ENCODE data around the gene GPS1. TPM values are rescaled to one million over a fixed set of nuclear protein-coding genes. Genes with fewer than 3 reads are reported as not detected.
A peak's percentile ranks its signal among the peaks of the same experiment; 100 is the strongest.

Gene GPS1
- total RNA-seq, 2 donors from 2014 or later, result 79.5 to 90.8 TPM

DNA sequence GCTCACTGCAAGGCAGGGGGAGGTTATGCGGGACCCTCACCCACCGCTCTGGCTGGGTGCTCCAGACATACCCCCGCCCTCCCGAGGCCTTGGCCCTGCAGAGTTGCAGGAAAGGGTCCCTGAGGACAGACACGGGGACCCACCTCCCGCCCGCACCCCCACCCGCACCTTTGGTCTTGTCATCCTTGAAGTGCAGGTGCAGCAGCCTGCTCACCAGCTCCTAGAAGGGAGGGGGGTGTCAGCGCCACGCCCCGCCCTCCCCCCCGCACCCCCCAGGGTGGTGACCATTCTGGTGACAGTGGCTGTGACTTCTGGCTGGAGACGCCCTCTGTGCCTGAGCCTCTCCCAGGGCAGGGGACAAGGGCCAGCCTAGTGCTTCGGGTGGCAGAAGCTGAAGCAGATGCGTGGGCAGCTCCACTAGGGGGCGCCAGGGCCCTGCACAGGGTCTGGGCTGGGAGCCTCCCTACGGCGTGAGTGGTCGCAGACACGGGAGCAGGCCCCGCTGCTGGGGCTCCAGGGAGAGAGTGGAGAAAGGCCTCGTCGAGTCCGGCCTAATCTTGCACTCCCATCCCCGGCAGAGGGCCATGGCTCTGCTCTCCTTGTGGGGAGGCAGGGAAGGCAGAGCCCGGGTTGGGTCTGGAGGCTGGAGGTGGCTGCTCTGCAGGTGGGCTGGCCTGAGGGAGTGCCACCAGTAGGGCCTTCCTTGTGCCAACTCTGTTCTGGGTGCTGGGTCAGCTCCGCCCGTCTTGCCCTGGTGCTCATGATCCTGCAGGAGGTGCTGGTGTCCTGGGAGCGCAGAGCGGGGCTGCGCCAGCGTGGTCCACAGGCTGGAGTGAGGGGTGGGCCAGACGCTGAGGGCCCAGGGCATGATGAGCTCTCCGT lies 31.8 kb upstream of the GPS1 start:
- TF ChIP-seq, protein P1, sequence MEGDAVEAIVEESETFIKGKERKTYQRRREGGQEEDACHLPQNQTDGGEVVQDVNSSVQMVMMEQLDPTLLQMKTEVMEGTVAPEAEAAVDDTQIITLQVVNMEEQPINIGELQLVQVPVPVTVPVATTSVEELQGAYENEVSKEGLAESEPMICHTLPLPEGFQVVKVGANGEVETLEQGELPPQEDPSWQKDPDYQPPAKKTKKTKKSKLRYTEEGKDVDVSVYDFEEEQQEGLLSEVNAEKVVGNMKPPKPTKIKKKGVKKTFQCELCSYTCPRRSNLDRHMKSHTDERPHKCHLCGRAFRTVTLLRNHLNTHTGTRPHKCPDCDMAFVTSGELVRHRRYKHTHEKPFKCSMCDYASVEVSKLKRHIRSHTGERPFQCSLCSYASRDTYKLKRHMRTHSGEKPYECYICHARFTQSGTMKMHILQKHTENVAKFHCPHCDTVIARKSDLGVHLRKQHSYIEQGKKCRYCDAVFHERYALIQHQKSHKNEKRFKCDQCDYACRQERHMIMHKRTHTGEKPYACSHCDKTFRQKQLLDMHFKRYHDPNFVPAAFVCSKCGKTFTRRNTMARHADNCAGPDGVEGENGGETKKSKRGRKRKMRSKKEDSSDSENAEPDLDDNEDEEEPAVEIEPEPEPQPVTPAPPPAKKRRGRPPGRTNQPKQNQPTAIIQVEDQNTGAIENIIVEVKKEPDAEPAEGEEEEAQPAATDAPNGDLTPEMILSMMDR (IDR thresholded peaks at IDR 0.05), result peak; percentile 45 to 72
- peaks cover 0 to 28% of the 10 kb centered on the region in 2 donors for H3K4me1 ChIP-seq

GRCh38 chr17:82020572-82021106 lies 31.1 kb upstream of the GPS1 start:
- TF ChIP-seq, protein P1 (IDR thresholded peaks at IDR 0.05), result no peak
- Histone ChIP-seq H3K36me3 (peaks cover 11% of the 10 kb centered on the region), H3K27me3 (no peaks in the 10 kb centered on the region), H3K27ac (no peak overlapping the region), H3K9me3 (no peaks in the 10 kb centered on the region), H3K4me1 (peaks cover 0 to 28% of the 10 kb centered on the region in 2 donors), H3K4me3 (no peak overlapping the region)
- no peak for DNase-seq (ENCODE audit: low spot score)

More for the DNA sequence above, 31.8 kb upstream of the GPS1 start:
- DNase-seq (ENCODE audit: low spot score), result no peak
- no peaks in the 10 kb centered on the region for H3K9me3 ChIP-seq
- no peak overlapping the region for H3K27ac ChIP-seq
- H3K36me3 ChIP-seq, result peaks cover 11% of the 10 kb centered on the region
- H3K4me3 ChIP-seq, result no peak overlapping the region
- H3K27me3 ChIP-seq, result no peaks in the 10 kb centered on the region

GRCh38 chr17:82021107-82021899 lies 30.4 kb upstream of the GPS1 start:
- Histone ChIP-seq H3K9me3 (no peaks in the 10 kb centered on the region), H3K36me3 (peaks cover 11% of the 10 kb centered on the region), H3K27ac (no peak overlapping the region), H3K4me3 (peak overlapping the region in 1 of 2 donors; percentile 93), H3K4me1 (peaks cover 0 to 28% of the 10 kb centered on the region in 2 donors), H3K27me3 (no peaks in the 10 kb centered on the region)
- DNase-seq (ENCODE audit: low spot score), result peak; percentile 77
- TF ChIP-seq, protein P1 (IDR thresholded peaks at IDR 0.05), result peak; percentile 29 to 74

- Histone ChIP-seq H3K36me3 (peaks cover 11% of the 10 kb centered on the region), H3K27ac (peak overlapping the region in 1 of 2 donors; percentile 50), H3K27me3 (no peaks in the 10 kb centered on the region), H3K4me3 (peak overlapping the region; percentile 84 to 93), H3K9me3 (no peaks in the 10 kb centered on the region), H3K4me1 (peaks cover 0 to 28% of the 10 kb centered on the region in 2 donors)
- TF ChIP-seq, protein P1 (IDR thresholded peaks at IDR 0.05), result no peak
- DNase-seq (ENCODE audit: low spot score), result no peak
Measured at GRCh38 chr17:82021900-82022309, 29.8 kb upstream of the GPS1 start.

DNA sequence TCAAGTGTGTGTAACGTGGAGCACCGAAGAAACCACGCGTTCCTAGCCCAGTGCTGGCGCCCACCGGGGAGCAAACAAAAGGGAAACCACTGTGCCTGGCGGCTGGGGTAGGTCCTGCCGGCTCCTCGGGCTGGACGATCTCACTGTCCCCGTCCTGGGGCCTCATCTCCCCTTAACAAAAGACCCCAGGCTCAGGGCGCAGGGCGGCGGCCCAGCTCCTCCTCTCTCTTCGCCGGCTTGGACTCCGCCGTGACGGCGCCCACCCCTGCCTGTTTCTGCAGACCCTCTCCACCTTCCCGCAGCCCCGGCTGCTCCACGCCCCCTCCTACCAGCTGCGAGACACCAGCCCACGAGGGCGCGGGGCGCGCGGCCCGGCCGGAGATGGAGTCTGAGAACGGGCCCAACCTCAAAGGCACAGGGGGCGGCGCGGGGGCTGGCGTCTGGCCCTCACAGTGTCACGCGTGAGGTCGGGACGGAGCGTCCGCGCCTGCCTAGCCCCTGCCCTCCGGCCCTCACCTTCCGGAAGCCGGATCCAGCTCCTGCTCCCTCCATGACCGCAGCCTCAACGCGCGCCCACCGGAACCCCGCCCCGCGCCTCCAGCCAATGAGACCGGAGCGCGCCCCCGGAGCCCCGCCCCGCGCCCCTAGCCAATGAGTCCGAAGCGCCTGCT lies 29.3 kb upstream of the GPS1 start, which contains the start of gene CENPX:
TSS of gene CENPX (minus strand) at position 569 of the 671 bp plus-strand sequence. CDS start at position 552, 17 bp downstream.
- no peak for DNase-seq (ENCODE audit: low spot score)
- H3K4me3 ChIP-seq, result peak within 1 kb of the TSS; percentile 84 to 93
- H3K36me3 ChIP-seq, result peaks cover 11% of the 10 kb centered on the region
- H3K9me3 ChIP-seq, result no peaks in the 10 kb centered on the region
- H3K27me3 ChIP-seq, result no peaks in the 10 kb centered on the region
- H3K27ac ChIP-seq, result peak within 1 kb of the TSS; percentile 50 to 63
- peaks cover 0 to 28% of the 10 kb centered on the region in 2 donors for H3K4me1 ChIP-seq
- TF ChIP-seq, protein P1 (IDR thresholded peaks at IDR 0.05), result no peak
